CD8-positive, alpha-beta memory T cell (primary cell): ENCODE data around the gene SLC24A4. TPM values are rescaled to one million over a fixed set of nuclear protein-coding genes. Genes with fewer than 3 reads are reported as not detected.

ENCODE experiments used
- CTCF ChIA-PET: fragments of 350-600 bp; sonication (Branson Sonifier 250); formaldehyde crosslinking; loops from one replicate; lab custom pipeline; 2021; ENCODE audit warnings: antibody characterized with exemption; lab: Charles Lee
- POLR2A ChIA-PET: fragments of 350-600 bp; sonication (Branson Sonifier 250); formaldehyde crosslinking; loops from one replicate; lab custom pipeline; 2021; ENCODE audit warnings: antibody characterized with exemption; lab: Charles Lee
- DNase-seq, 5 donors: peaks; one replicate each; pipeline versions ENCODE4 v3.0.0 to v3.0.0-alpha.2; 2020 to 2022; ENCODE audit warnings: mixed read lengths in 1 of 5
- H3K27ac ChIP-seq: one replicate; pipeline ENCODE4 v1.7.0; 2013; ENCODE audit warnings: low read depth, mild to moderate bottlenecking, low read length, moderate library complexity
- H3K27me3 ChIP-seq: 2 replicates; pipeline ENCODE4 v1.7.0; 2013; ENCODE audit warnings: low read length, mild to moderate bottlenecking; ENCODE audit not compliant: insufficient read depth, poor library complexity, severe bottlenecking
- H3K36me3 ChIP-seq: 2 replicates; pipeline ENCODE4 v1.7.0; 2013; ENCODE audit warnings: mild to moderate bottlenecking, low read length, moderate library complexity; ENCODE audit not compliant: insufficient read depth
- H3K4me1 ChIP-seq: 2 replicates; pipeline ENCODE4 v1.7.0; 2013; ENCODE audit warnings: mild to moderate bottlenecking, low read length, moderate library complexity; ENCODE audit not compliant: insufficient read depth
- H3K4me3 ChIP-seq: 2 replicates; pipeline ENCODE4 v1.7.0; 2013; ENCODE audit warnings: mild to moderate bottlenecking, low read length
- H3K9me3 ChIP-seq: 2 replicates; pipeline ENCODE4 v1.7.0; 2013; ENCODE audit warnings: mild to moderate bottlenecking, low read length
- H3K27ac Mint-ChIP-seq, 8 donors: one replicate each; pipeline ENCODE4 v1.8.0; 2020 to 2021; ENCODE audit warnings: mixed read lengths in 8 of 8, mild to moderate bottlenecking in 6 of 8, inconsistent platforms in 3 of 8, moderate library complexity in 3 of 8
- H3K27me3 Mint-ChIP-seq, 2 donors: one replicate each; pipeline ENCODE4 v1.8.0; 2020 to 2021; ENCODE audit warnings: mixed read lengths in 2 of 2, mild to moderate bottlenecking in 1 of 2, moderate library complexity in 1 of 2
- H3K36me3 Mint-ChIP-seq, 3 donors: one replicate each; pipeline ENCODE4 v1.8.0; 2020 to 2021; ENCODE audit warnings: mixed read lengths in 3 of 3, inconsistent platforms in 1 of 3, mild to moderate bottlenecking in 1 of 3
- H3K4me1 Mint-ChIP-seq, 3 donors: one replicate each; pipeline ENCODE4 v1.8.0; 2020 to 2021; ENCODE audit warnings: mixed read lengths in 3 of 3, inconsistent platforms in 1 of 3, mild to moderate bottlenecking in 1 of 3
- H3K4me3 Mint-ChIP-seq, 7 donors: one replicate each; pipeline ENCODE4 v1.8.0; 2020 to 2021; ENCODE audit warnings: mixed read lengths in 7 of 7, mild to moderate bottlenecking in 6 of 7, moderate library complexity in 4 of 7, inconsistent platforms in 2 of 7
- H3K9me3 Mint-ChIP-seq, 5 donors: one replicate each; pipeline ENCODE4 v1.8.0; 2020 to 2022; ENCODE audit warnings: mixed read lengths in 5 of 5, mild to moderate bottlenecking in 3 of 5, moderate library complexity in 2 of 5, inconsistent platforms in 1 of 5
- polyA plus RNA-seq: library from polyadenylated mRNA; unstranded; fragments of 300-500 nt; fragmentation: Illumina TruSeq; gene quantifications from one replicate; pipeline ENCODE4 v1.2.3, GENCODE V29; 2021
- total RNA-seq, 2 experiments: library from RNA; stranded (reverse); gene quantifications; one replicate each; pipeline ENCODE4 v1.2.3, GENCODE V29; 2021

The SLC24A4 gene
- total and polyA plus RNA-seq, 3 experiments from 2014 or later = 0.04 TPM; not detected in 2

- Histone ChIP-seq H3K4me3 (no peak overlapping the region), H3K9me3 (no peaks in the 10 kb centered on the region), H3K36me3 (no peaks in the 10 kb centered on the region), H3K27me3 (no peaks in the 10 kb centered on the region), H3K4me1 (no peaks in the 10 kb centered on the region), H3K27ac (no peak overlapping the region)
- Mint-ChIP-seq H3K4me1 (peaks cover 6% of the 10 kb centered on the region in 3 donors), H3K27ac (no peak overlapping the region), H3K4me3 (no peak overlapping the region), H3K27me3 (peaks cover 4 to 8% of the 10 kb centered on the region in 2 donors), H3K36me3 (no peaks in the 10 kb centered on the region), H3K9me3 (no peaks in the 10 kb centered on the region)
- CTCF ChIA-PET = no interaction called here
- DNase-seq = no peak
- POLR2A ChIA-PET = no interaction called here
Observed at GRCh38 chr14:92309968-92310530, 12.9 kb upstream of the SLC24A4 start.

GRCh38 chr14:92310776-92311375 lies 12.1 kb upstream of the SLC24A4 start:
- Histone ChIP-seq H3K27ac (no peak overlapping the region), H3K9me3 (no peaks in the 10 kb centered on the region), H3K4me1 (no peaks in the 10 kb centered on the region), H3K4me3 (no peak overlapping the region), H3K27me3 (no peaks in the 10 kb centered on the region), H3K36me3 (no peaks in the 10 kb centered on the region)
- no peak for DNase-seq
- Mint-ChIP-seq H3K36me3 (no peaks in the 10 kb centered on the region), H3K9me3 (no peaks in the 10 kb centered on the region), H3K27ac (peak overlapping the region in 1 of 8 donors; percentile 27), H3K27me3 (peaks cover 4 to 8% of the 10 kb centered on the region in 2 donors), H3K4me3 (no peak overlapping the region), H3K4me1 (peaks cover 6% of the 10 kb centered on the region in 3 donors)
- ChIA-PET CTCF (no interaction called here), POLR2A (no interaction called here)

DNA sequence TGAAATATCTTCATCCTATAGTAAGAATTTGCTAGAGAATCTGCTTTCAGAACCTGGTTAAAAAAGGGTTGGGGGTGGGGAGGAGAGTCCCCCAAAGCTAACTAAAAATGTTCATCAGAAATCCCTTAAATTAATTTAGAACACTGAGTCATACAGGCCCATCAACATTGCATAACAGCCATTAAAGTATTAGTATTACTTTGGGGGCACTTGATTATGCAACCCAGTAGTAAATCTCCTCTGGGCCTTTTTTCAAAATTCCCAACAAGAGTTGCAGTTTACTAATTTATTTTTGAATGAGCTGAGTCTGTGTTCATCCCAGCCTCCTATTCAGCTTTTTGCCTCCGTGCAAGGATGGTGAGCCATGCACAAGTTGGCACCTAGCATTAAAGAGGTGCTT lies 8.8 kb upstream of the SLC24A4 start:
- Mint-ChIP-seq H3K4me1 (peaks cover 0 to 1% (median 0%) of the 10 kb centered on the region in 3 donors), H3K36me3 (peaks cover 0 to 7% (median 0%) of the 10 kb centered on the region in 3 donors), H3K27me3 (peaks cover 7 to 20% of the 10 kb centered on the region in 2 donors), H3K9me3 (peaks cover 0 to 7% (median 0%) of the 10 kb centered on the region in 5 donors), H3K27ac (no peak overlapping the region), H3K4me3 (no peak overlapping the region)
- Histone ChIP-seq H3K27ac (no peak overlapping the region), H3K4me1 (no peaks in the 10 kb centered on the region), H3K36me3 (no peaks in the 10 kb centered on the region), H3K27me3 (no peaks in the 10 kb centered on the region), H3K9me3 (no peaks in the 10 kb centered on the region), H3K4me3 (no peak overlapping the region)
- POLR2A ChIA-PET = no interaction called here
- CTCF ChIA-PET = no interaction called here
- DNase-seq = no peak

DNA sequence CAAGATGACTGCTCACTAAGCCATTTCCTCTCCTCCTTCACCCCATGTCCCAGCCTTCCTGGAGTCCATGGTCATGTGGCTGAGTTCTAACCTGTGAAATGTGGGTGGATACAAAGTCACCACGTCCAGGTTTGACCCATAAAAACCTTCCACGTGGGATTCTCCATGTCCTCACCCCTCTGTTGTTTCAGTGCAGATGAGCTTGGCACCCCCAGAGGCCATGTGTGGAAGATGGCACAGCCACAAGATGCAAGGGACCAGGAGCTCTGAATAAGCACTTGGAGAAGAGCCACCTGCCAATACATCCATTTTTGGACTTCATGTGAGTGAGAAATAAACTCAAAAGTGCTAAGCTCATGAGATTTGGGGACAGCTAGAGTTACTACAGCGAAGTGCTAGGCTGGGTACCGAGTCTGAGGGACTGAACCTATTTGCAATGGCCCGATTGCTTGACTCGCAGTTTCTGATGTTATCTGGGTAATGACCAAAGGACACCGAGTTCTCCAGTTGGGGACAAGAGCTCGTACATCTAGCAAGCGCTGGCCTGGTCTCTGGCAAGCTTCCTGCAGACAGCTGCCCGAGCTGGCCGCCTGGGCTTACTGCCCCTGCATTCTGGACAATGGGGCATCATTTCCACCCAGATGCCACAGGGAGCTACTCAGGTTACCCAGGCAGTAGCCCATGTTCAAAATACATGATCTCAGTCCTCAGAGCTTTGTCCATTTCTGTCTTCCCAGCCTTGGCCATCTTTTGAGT lies 7.7 kb upstream of the SLC24A4 start:
- Mint-ChIP-seq H3K36me3 (peaks cover 0 to 7% (median 0%) of the 10 kb centered on the region in 3 donors), H3K4me1 (peaks cover 0 to 1% (median 0%) of the 10 kb centered on the region in 3 donors), H3K27me3 (peaks cover 17 to 25% of the 10 kb centered on the region in 2 donors), H3K4me3 (no peak overlapping the region), H3K9me3 (peaks cover 0 to 7% (median 0%) of the 10 kb centered on the region in 5 donors), H3K27ac (no peak overlapping the region)
- no peaks in the 10 kb centered on the region for H3K9me3 ChIP-seq
- POLR2A ChIA-PET = no interaction called here
- CTCF ChIA-PET = no interaction called here
- H3K27ac ChIP-seq = no peak overlapping the region
- DNase-seq = no peak
- no peaks in the 10 kb centered on the region for H3K4me1 ChIP-seq
- no peaks in the 10 kb centered on the region for H3K36me3 ChIP-seq
- H3K4me3 ChIP-seq = no peak overlapping the region
- no peaks in the 10 kb centered on the region for H3K27me3 ChIP-seq

DNA sequence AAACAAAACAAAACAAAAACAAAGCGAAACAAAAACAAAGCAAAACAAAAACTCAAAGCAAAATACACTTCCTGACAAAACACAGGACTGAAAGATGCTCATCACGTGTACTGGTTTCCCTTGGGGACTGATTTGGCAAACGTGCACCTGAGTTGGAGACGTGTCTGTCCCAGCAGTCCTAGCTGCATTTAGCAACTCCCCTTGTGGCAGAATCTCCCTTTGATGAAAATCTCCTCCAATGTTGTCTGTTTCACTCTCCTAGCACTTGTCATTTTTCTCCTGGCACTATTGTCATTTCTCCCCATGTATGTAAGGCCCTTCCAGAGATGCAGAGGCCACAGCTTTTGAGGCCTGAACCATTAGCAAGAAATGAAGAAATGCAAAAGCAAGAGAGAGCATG lies 6.8 kb upstream of the SLC24A4 start:
- Histone ChIP-seq H3K4me3 (no peak overlapping the region), H3K9me3 (no peaks in the 10 kb centered on the region), H3K36me3 (no peaks in the 10 kb centered on the region), H3K27me3 (peaks cover under 1% of the 10 kb centered on the region), H3K27ac (no peak overlapping the region), H3K4me1 (no peaks in the 10 kb centered on the region)
- Mint-ChIP-seq H3K36me3 (peaks cover 0 to 7% (median 0%) of the 10 kb centered on the region in 3 donors), H3K4me1 (peaks cover 0 to 1% (median 0%) of the 10 kb centered on the region in 3 donors), H3K27me3 (peaks cover 21 to 32% of the 10 kb centered on the region in 2 donors), H3K4me3 (no peak overlapping the region), H3K27ac (peak overlapping the region in 1 of 8 donors; percentile 61), H3K9me3 (peaks cover 0 to 7% (median 0%) of the 10 kb centered on the region in 5 donors)
- DNase-seq = no peak
- ChIA-PET POLR2A (no interaction called here), CTCF (no interaction called here)

GRCh38 chr14:92316937-92317336 lies 6.0 kb upstream of the SLC24A4 start:
- Mint-ChIP-seq H3K36me3 (peaks cover 0 to 7% (median 0%) of the 10 kb centered on the region in 3 donors), H3K4me3 (no peak overlapping the region), H3K27me3 (peaks cover 27 to 35% of the 10 kb centered on the region in 2 donors), H3K9me3 (peaks cover 0 to 7% (median 0%) of the 10 kb centered on the region in 5 donors), H3K4me1 (peaks cover 0 to 1% (median 1%) of the 10 kb centered on the region in 3 donors), H3K27ac (peak overlapping the region in 1 of 8 donors; percentile 24)
- Histone ChIP-seq H3K9me3 (no peaks in the 10 kb centered on the region), H3K36me3 (no peaks in the 10 kb centered on the region), H3K4me3 (no peak overlapping the region), H3K27ac (no peak overlapping the region), H3K27me3 (peaks cover 6% of the 10 kb centered on the region), H3K4me1 (no peaks in the 10 kb centered on the region)
- CTCF ChIA-PET = no interaction called here
- POLR2A ChIA-PET = no interaction called here
- DNase-seq = no peak

DNA sequence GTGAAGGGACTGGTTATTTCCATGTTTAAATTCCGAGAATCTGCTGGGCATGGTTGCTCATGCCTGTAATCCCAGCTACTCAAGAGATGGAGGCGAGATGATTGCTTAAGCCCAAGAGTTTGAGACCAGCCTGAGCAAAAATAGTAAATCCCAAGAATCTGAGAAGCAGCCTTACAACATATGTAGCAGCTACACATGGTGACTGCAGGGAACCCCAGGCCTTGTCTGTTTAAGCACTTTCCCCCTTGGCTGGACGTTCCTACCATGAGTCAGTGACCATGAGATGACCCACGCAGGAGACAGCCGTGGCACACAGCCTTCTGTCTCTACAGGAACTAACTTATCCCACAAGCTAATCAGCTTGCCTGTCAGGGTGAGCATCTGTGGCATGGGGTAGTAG lies 5.5 kb upstream of the SLC24A4 start:
- no peak overlapping the region for H3K27ac ChIP-seq
- H3K27me3 ChIP-seq = peaks cover 10% of the 10 kb centered on the region
- peaks cover 27 to 41% of the 10 kb centered on the region in 2 donors for H3K27me3 Mint-ChIP-seq
- H3K4me3 ChIP-seq = no peak overlapping the region
- H3K4me1 ChIP-seq = no peaks in the 10 kb centered on the region
- no peak for DNase-seq
- H3K36me3 ChIP-seq = no peaks in the 10 kb centered on the region
- H3K27ac Mint-ChIP-seq = no peak overlapping the region
- CTCF ChIA-PET = no interaction called here
- H3K4me1 Mint-ChIP-seq = peaks cover 0 to 7% (median 2%) of the 10 kb centered on the region in 3 donors
- peaks cover 0 to 7% (median 0%) of the 10 kb centered on the region in 5 donors for H3K9me3 Mint-ChIP-seq
- no peaks in the 10 kb centered on the region for H3K9me3 ChIP-seq
- H3K36me3 Mint-ChIP-seq = peaks cover 0 to 7% (median 0%) of the 10 kb centered on the region in 3 donors
- H3K4me3 Mint-ChIP-seq = no peak overlapping the region
- POLR2A ChIA-PET = no interaction called here

DNA sequence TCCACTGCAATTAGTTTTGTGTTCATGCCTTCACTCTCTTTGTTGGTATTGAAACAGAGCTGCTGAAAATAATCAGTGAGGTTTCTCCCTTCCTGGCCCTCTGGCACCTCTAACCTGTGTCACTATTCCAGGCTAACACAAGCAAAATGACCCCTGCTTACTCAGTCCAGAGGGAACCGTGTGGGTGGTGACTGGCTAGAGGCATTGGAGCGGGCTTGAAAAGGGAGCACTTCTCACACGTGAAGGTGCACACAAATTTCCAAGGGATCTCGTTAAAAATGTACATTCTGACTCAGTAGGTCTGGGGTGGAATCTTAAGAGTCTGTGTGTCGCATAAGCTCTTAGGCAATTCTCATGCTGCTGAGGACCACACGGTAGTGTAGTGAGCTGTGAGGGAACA lies 1.3 kb upstream of the SLC24A4 start:
- no peak for DNase-seq
- Histone ChIP-seq H3K4me3 (no peak overlapping the region), H3K27ac (no peak overlapping the region), H3K4me1 (no peaks in the 10 kb centered on the region), H3K9me3 (no peaks in the 10 kb centered on the region), H3K36me3 (no peaks in the 10 kb centered on the region), H3K27me3 (peaks cover 17% of the 10 kb centered on the region)
- ChIA-PET POLR2A (no interaction called here), CTCF (no interaction called here)
- Mint-ChIP-seq H3K36me3 (peaks cover 0 to 7% (median 0%) of the 10 kb centered on the region in 3 donors), H3K9me3 (peaks cover 0 to 7% (median 0%) of the 10 kb centered on the region in 5 donors), H3K4me3 (peak overlapping the region in 3 of 7 donors; percentile 30 to 45 (median 37)), H3K27me3 (peaks cover 39 to 67% of the 10 kb centered on the region in 2 donors), H3K27ac (peak overlapping the region in 1 of 8 donors; percentile 47), H3K4me1 (peaks cover 0 to 18% (median 4%) of the 10 kb centered on the region in 3 donors)
